HG03060 (cell line): Measurements from ENCODE around the gene DMKN.

Experiments
- ATAC-seq: cut with Tn5 transposase; IDR thresholded peaks from one replicate; pipeline ENCODE4 v1.9.1; 2021; ENCODE audit warnings: low read depth, moderate number of reproducible peaks; ENCODE audit not compliant: unreplicated experiment

Gene DMKN

GRCh38 chr19:35549879-35550523, 36.6 kb upstream of the DMKN start:
- no peak for ATAC-seq

GRCh38 chr19:35549174-35549788, 35.8 kb upstream of the DMKN start:
- no peak for ATAC-seq

GRCh38 chr19:35546532-35546931, 33.1 kb upstream of the DMKN start:
- ATAC-seq = no peak

GRCh38 chr19:35545855-35546381, 32.5 kb upstream of the DMKN start:
- no peak for ATAC-seq

GRCh38 chr19:35545001-35545854, 31.8 kb upstream of the DMKN start, which contains the start of gene TMEM147:
TMEM147 (plus strand) TSS chr19:35545626; CDS start chr19:35545740, 114 bp downstream.
- ATAC-seq = no peak

GRCh38 chr19:35544110-35544802, 30.8 kb upstream of the DMKN start:
- ATAC-seq = no peak

GRCh38 chr19:35543280-35544109, 30.0 kb upstream of the DMKN start:
- no peak for ATAC-seq

- ATAC-seq = no peak
Measured at GRCh38 chr19:35542209-35542608, 28.8 kb upstream of the DMKN start.

- ATAC-seq = no peak
Measured at GRCh38 chr19:35540356-35540927, 27.0 kb upstream of the DMKN start.

- ATAC-seq = no peak
Measured at GRCh38 chr19:35539850-35540249, 26.4 kb upstream of the DMKN start.

- ATAC-seq = no peak
Measured at GRCh38 chr19:35539314-35539713, 25.9 kb upstream of the DMKN start.

GRCh38 chr19:35534803-35535480, 21.5 kb upstream of the DMKN start:
- ATAC-seq = no peak

- no peak for ATAC-seq
Measured at GRCh38 chr19:35533822-35534392, 20.5 kb upstream of the DMKN start.

- ATAC-seq = no peak
Measured at GRCh38 chr19:35533201-35533821, 19.9 kb upstream of the DMKN start, which contains the start of gene GAPDHS. GAPDHS (plus strand) TSS chr19:35533456; CDS start chr19:35533528, 72 bp downstream.

GRCh38 chr19:35531291-35531690, 17.8 kb upstream of the DMKN start:
- no peak for ATAC-seq

GRCh38 chr19:35529241-35530218, 16.1 kb upstream of the DMKN start:
- ATAC-seq = no peak
